ENCODE data around the gene IGFLR1.

The IGFLR1 gene

GRCh38 chr19:35742121-35742724 lies at the start of gene IGFLR1:
TSS of gene IGFLR1 (minus strand) at chr19:35742452. CDS start at chr19:35741180, 1,272 bp downstream.
- Histone ChIP-seq H3K9me3 (ENCODE audit: low read length) (no peaks in the 10 kb centered on the region), H3K9ac (ENCODE audit: low read length) (no peak within 1 kb of the TSS), H3K36me3 (ENCODE audit: insufficient read depth, low read length) (peaks cover 22% of the 10 kb centered on the region), H3K4me3 (ENCODE audit: low read depth in 1 of 2, low read length in 2 of 2) (no peak within 1 kb of the TSS), H3K27ac (ENCODE audit: low read depth, low read length) (peak within 1 kb of the TSS; percentile 6), H3K27me3 (ENCODE audit: control insufficient read depth in 1 of 2, insufficient read depth in 2 of 2, low read length in 2 of 2) (no peaks in the 10 kb centered on the region), H3K4me1 (ENCODE audit: insufficient read depth, low read length) (peaks cover 33% of the 10 kb centered on the region)

DNA sequence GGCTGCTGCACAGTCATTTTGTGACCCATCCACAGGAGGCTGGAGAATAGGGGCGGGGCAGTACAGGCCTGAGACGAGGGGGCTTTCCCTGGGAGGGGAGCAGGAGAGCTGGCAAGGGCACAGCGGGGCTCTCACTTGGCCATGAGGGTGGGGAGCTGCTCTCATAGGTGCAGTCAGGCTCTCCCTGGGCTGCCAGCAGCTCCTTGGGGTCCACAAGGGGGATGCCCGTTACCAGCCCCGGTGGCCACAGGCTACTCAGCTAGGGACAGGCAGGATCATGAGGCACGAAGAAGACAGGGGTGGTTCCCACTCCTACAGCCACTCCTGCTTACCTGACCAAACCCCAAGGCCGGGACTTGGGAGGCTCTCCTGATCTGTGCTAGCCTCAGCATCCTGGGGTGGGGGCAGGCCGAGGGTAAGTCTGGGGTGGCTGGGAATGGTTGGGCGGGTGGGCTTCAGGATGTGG lies 49.6 kb upstream of the IGFLR1 start:
- H3K4me1 ChIP-seq (ENCODE audit: insufficient read depth, low read length) = no peaks in the 10 kb centered on the region
- no peak overlapping the region for H3K4me3 ChIP-seq (ENCODE audit: low read depth in 1 of 2, low read length in 2 of 2)
- no peaks in the 10 kb centered on the region for H3K9me3 ChIP-seq (ENCODE audit: low read length)
- peaks cover 0 to 10% of the 10 kb centered on the region in 2 donors for H3K27me3 ChIP-seq (ENCODE audit: control insufficient read depth in 1 of 2, insufficient read depth in 2 of 2, low read length in 2 of 2)
- no peak overlapping the region for H3K9ac ChIP-seq (ENCODE audit: low read length)
- no peaks in the 10 kb centered on the region for H3K36me3 ChIP-seq (ENCODE audit: insufficient read depth, low read length)
- H3K27ac ChIP-seq (ENCODE audit: low read depth, low read length) = no peak overlapping the region

GRCh38 chr19:35790981-35791813 lies 48.9 kb upstream of the IGFLR1 start:
- Histone ChIP-seq H3K9me3 (ENCODE audit: low read length) (no peaks in the 10 kb centered on the region), H3K4me1 (ENCODE audit: insufficient read depth, low read length) (no peaks in the 10 kb centered on the region), H3K4me3 (ENCODE audit: low read depth in 1 of 2, low read length in 2 of 2) (no peak overlapping the region), H3K9ac (ENCODE audit: low read length) (no peak overlapping the region), H3K27me3 (ENCODE audit: control insufficient read depth in 1 of 2, insufficient read depth in 2 of 2, low read length in 2 of 2) (peaks cover 0 to 3% of the 10 kb centered on the region in 2 donors), H3K27ac (ENCODE audit: low read depth, low read length) (no peak overlapping the region), H3K36me3 (ENCODE audit: insufficient read depth, low read length) (no peaks in the 10 kb centered on the region)

DNA sequence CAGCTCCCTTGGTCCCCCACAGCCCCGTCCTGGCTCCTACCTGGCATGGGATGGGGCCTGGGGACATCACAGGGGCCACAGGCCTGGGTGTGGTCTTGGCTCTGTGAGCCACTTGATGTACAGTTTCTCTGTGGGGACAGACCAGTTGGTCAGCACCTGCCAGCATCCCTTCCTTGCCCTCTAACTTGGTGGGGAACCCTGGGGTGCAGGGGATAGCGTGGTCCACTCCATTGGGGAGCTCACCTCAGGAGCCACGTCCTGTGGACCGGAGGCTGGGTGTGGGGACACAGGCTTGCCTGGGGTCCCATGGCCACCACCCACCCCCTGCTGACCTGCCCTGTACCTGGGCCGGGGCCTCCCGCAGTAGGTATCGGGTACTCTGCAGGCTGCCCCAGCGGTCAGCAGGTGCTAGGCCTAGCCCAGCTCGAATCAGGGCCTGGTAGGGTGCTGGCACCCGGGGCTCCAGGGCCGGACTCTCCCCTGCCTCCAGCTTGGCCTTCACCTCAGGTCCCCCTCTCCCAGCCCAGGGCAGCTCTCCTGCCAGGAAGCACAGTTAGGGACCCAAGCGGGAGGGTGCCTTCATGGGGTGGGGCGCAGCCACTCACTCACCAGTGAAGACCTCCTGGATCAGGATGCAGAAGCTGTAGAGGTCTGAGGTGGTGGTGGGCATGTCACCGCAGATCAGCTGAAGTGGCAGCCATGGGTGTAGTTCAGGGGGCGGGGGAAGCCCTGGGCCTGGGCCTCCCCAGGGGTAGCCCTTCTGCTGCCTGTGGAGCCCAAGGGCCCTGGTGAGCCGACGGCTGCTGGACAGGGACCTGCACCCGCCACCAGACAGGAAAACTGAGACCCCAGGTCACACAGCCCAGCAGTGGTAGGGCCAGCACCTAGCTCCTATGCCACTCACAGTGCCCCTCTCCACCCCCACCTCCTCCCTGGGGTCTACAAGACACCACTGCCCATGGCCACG lies 48.0 kb upstream of the IGFLR1 start:
- H3K27me3 ChIP-seq (ENCODE audit: control insufficient read depth in 1 of 2, insufficient read depth in 2 of 2, low read length in 2 of 2) = peaks cover 0 to 3% of the 10 kb centered on the region in 2 donors
- H3K9ac ChIP-seq (ENCODE audit: low read length) = no peak overlapping the region
- no peak overlapping the region for H3K4me3 ChIP-seq (ENCODE audit: low read depth in 1 of 2, low read length in 2 of 2)
- no peaks in the 10 kb centered on the region for H3K4me1 ChIP-seq (ENCODE audit: insufficient read depth, low read length)
- no peaks in the 10 kb centered on the region for H3K9me3 ChIP-seq (ENCODE audit: low read length)
- no peaks in the 10 kb centered on the region for H3K36me3 ChIP-seq (ENCODE audit: insufficient read depth, low read length)
- no peak overlapping the region for H3K27ac ChIP-seq (ENCODE audit: low read depth, low read length)

- H3K4me3 ChIP-seq (ENCODE audit: low read depth in 1 of 2, low read length in 2 of 2) = no peak overlapping the region
- H3K36me3 ChIP-seq (ENCODE audit: insufficient read depth, low read length) = no peaks in the 10 kb centered on the region
- peaks cover 0 to 3% of the 10 kb centered on the region in 2 donors for H3K27me3 ChIP-seq (ENCODE audit: control insufficient read depth in 1 of 2, insufficient read depth in 2 of 2, low read length in 2 of 2)
- no peaks in the 10 kb centered on the region for H3K9me3 ChIP-seq (ENCODE audit: low read length)
- H3K4me1 ChIP-seq (ENCODE audit: insufficient read depth, low read length) = no peaks in the 10 kb centered on the region
- no peak overlapping the region for H3K27ac ChIP-seq (ENCODE audit: low read depth, low read length)
- H3K9ac ChIP-seq (ENCODE audit: low read length) = no peak overlapping the region
Measured at GRCh38 chr19:35789195-35789977, 47.1 kb upstream of the IGFLR1 start.

- Histone ChIP-seq H3K9me3 (ENCODE audit: low read length) (no peaks in the 10 kb centered on the region), H3K27ac (ENCODE audit: low read depth, low read length) (no peak overlapping the region), H3K4me3 (ENCODE audit: low read depth in 1 of 2, low read length in 2 of 2) (no peak overlapping the region), H3K9ac (ENCODE audit: low read length) (no peak overlapping the region), H3K27me3 (ENCODE audit: control insufficient read depth in 1 of 2, insufficient read depth in 2 of 2, low read length in 2 of 2) (peaks cover 0 to 3% of the 10 kb centered on the region in 2 donors), H3K4me1 (ENCODE audit: insufficient read depth, low read length) (no peaks in the 10 kb centered on the region), H3K36me3 (ENCODE audit: insufficient read depth, low read length) (no peaks in the 10 kb centered on the region)
Measured at GRCh38 chr19:35788205-35788960, 46.1 kb upstream of the IGFLR1 start.

GRCh38 chr19:35787227-35787799 lies 45.1 kb upstream of the IGFLR1 start:
- H3K36me3 ChIP-seq (ENCODE audit: insufficient read depth, low read length) = no peaks in the 10 kb centered on the region
- H3K4me1 ChIP-seq (ENCODE audit: insufficient read depth, low read length) = no peaks in the 10 kb centered on the region
- no peaks in the 10 kb centered on the region for H3K9me3 ChIP-seq (ENCODE audit: low read length)
- H3K27me3 ChIP-seq (ENCODE audit: control insufficient read depth in 1 of 2, insufficient read depth in 2 of 2, low read length in 2 of 2) = no peaks in the 10 kb centered on the region
- no peak overlapping the region for H3K9ac ChIP-seq (ENCODE audit: low read length)
- no peak overlapping the region for H3K4me3 ChIP-seq (ENCODE audit: low read depth in 1 of 2, low read length in 2 of 2)
- H3K27ac ChIP-seq (ENCODE audit: low read depth, low read length) = no peak overlapping the region

- Histone ChIP-seq H3K4me1 (ENCODE audit: insufficient read depth, low read length) (no peaks in the 10 kb centered on the region), H3K36me3 (ENCODE audit: insufficient read depth, low read length) (no peaks in the 10 kb centered on the region), H3K27ac (ENCODE audit: low read depth, low read length) (no peak overlapping the region), H3K27me3 (ENCODE audit: control insufficient read depth in 1 of 2, insufficient read depth in 2 of 2, low read length in 2 of 2) (no peaks in the 10 kb centered on the region), H3K9me3 (ENCODE audit: low read length) (no peaks in the 10 kb centered on the region), H3K4me3 (ENCODE audit: low read depth in 1 of 2, low read length in 2 of 2) (no peak overlapping the region), H3K9ac (ENCODE audit: low read length) (no peak overlapping the region)
Measured at GRCh38 chr19:35786299-35787160, 44.3 kb upstream of the IGFLR1 start.

- H3K4me1 ChIP-seq (ENCODE audit: insufficient read depth, low read length) = no peaks in the 10 kb centered on the region
- no peaks in the 10 kb centered on the region for H3K36me3 ChIP-seq (ENCODE audit: insufficient read depth, low read length)
Measured at GRCh38 chr19:35785339-35785627, 43.0 kb upstream of the IGFLR1 start.

More at GRCh38 chr19:35785339-35785627, 43.0 kb upstream of the IGFLR1 start:
- no peak overlapping the region for H3K27ac ChIP-seq (ENCODE audit: low read depth, low read length)
- no peak overlapping the region for H3K9ac ChIP-seq (ENCODE audit: low read length)
- H3K4me3 ChIP-seq (ENCODE audit: low read depth in 1 of 2, low read length in 2 of 2) = no peak overlapping the region
- no peaks in the 10 kb centered on the region for H3K27me3 ChIP-seq (ENCODE audit: control insufficient read depth in 1 of 2, insufficient read depth in 2 of 2, low read length in 2 of 2)
- H3K9me3 ChIP-seq (ENCODE audit: low read length) = no peaks in the 10 kb centered on the region
